Stimulated activated CD4-positive, alpha-beta T cell treated with anti-CD3 and anti-CD28 coated beads, TNF-alpha, amount 100 ng/mL, for 24 hours (primary cell): Measurements from ENCODE around the gene PAGR1.
"Not testable (repeated sequence)": the region's sequence is repeated elsewhere in the genome, so short reads cannot be mapped to it uniquely, and the experiment has no call there.

Source experiments
- DNase-seq, 3 experiments: peaks; one replicate each; pipeline ENCODE4 v3.0.0-alpha.2; 2020; ENCODE audit warnings: low read depth in 3 of 3

PAGR1 gene

DNA sequence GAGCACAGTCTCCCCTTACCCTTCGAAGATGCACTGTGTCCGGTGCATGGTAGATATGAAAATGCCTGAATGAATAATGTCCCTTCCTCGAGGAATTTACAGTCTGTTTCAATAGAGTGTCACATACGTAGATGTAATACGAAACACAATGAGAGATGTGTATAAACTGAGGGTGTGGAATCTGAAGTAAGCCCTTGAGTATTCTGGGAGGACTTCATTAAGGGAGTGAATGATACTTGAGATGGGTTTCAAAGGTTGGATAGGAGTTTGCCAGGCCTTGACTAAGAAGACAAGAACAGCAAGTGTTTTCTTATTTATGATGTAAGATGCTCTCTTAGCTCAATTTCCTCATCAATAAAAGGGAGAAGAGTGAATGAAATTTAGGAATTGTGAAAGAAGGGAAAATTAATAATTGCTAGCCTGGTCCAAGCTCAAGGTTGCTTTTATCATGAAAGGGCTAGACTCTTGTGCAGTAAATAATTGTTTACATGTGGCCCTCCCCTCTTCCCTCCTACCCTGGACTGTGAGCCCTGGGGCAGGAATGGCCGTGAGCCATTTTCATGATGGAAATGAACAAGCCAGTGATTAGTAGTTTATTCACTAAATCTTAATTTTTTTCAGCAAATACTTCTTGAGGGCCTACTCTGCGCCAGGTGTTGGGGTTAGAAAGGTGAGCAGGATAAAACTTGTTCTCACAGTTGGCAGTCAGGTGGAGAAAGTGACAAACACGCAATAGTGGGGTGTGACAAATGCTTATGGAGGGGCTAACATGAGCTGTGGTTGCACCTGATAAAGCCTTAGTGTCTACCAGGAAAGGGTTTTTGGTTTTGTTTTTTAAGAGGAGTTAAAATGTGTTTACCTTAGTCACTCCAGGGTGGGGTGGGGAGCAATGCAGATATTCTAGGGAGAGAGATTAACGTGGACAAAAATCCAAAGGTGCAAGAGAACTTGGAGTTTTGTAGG lies 23.8 kb upstream of the PAGR1 start:
- DNase-seq = no peak

DNA sequence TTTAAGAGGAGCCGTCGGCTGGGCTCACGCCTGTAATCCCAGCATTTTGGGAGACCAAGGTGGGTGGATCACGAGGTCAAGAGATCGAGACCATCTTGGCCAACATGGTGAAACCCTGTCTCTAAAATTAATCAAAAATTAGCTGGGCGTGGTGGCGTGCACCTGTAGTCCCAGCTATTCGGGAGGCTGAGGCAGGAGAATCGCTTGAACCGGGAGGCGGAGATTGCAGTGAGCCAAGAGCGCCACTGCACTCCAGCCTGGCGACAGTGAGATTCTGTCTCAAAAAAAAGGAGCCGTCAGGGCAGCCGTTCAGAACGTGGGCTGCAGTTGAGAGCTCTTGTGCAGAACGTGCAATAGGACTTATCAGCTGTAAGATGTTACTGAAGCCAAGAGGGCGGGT lies 22.8 kb upstream of the PAGR1 start:
- DNase-seq = not testable (repeated sequence)

DNA sequence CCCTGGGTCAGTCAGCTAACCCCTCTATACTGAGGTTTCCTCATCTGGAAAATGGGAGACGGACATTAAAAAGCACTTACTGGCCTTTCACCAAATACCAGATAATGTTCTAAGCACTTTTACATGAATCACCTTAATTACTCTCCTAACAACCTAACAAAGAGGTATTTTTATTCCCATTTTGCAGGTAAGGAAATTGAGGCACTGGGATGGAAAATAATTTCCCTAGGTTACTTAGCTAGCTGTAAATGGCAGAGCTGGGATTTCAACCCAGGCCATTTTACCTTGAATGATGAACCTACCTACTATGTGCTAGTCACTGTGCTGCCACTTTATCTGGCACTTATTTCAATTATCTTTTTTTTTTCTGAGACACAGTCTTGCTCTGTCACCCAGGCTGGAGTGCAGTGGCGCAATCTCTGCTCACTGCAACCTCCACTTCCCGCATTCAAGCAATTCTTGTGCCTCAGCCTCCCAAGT lies 21.7 kb upstream of the PAGR1 start:
- DNase-seq = no peak

DNA sequence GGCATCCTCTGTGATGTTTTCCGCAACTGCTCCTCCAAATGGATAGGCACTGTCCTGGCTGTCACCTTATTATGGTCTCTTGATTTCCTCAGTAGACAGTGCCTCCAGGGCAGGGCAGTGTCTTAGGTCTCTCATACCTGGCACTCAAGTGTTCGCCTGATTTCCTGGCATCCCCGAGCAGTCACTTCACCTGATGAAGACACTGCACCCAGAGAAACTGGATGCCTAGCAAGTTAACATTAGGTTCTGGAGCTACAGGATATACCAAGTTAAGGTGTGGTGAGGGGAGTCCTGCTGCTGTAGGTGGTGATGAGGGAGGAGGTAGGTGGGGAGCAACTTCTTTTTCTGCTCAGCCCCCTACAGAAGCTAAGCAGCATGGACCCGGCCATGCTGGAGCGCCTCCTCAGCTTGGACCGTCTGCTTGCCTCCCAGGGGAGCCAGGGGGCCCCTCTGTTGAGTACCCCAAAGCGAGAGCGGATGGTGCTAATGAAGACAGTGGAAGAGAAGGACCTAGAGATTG lies 13.5 kb upstream of the PAGR1 start:
- DNase-seq = no peak

DNA sequence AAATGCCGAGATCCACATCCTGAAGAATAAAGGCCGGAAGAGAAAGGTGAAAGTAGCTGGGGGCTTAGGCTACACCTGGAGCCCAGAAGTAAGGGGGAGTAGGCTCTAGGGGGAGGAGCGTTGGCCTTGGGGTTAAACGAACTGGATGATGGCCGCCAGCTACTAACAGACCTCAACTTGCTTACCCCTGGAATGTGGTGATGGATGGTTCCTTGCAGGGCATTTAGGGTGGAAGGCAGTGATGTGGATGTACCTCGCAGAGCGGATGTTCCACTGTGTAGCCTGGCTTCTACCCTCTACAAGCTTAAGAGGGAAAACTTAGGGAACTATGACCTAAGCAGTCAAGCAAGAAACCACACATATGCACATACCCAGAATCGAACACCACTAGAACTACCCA lies 11.9 kb upstream of the PAGR1 start:
- DNase-seq = no peak

DNA sequence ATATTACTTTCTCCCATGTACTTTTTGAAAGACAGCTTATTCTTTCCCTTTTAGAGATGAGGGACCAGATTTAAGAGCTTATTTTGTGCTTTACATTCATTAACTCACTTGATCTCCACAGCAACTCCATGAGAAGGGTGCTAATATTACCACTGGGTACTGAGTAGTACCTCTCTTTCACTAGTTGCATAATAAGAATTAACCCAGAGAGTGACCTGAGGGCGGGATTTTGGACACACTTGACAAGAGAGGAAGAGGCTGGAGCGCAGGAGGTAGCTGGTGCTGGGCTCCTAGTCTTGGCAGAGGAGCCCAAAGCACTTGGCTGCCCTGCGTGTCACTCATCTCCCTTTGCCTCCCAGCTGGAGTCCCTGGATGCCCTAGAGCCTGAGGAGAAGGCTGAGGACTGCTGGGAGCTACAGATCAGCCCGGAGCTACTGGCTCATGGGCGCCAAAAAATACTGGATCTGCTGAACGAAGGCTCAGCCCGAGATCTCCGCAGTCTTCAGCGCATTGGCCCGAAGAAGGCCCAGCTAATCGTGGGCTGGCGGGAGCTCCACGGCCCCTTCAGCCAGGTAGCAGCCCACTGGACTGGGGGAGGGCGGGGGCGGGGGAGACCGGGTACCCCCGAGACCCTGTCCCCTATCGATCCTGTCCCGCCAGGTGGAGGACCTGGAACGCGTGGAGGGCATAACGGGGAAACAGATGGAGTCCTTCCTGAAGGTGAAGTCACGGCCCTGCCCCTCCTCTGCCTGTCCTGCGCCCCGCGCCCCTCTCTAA lies 11.3 kb upstream of the PAGR1 start:
- no peak for DNase-seq

DNA sequence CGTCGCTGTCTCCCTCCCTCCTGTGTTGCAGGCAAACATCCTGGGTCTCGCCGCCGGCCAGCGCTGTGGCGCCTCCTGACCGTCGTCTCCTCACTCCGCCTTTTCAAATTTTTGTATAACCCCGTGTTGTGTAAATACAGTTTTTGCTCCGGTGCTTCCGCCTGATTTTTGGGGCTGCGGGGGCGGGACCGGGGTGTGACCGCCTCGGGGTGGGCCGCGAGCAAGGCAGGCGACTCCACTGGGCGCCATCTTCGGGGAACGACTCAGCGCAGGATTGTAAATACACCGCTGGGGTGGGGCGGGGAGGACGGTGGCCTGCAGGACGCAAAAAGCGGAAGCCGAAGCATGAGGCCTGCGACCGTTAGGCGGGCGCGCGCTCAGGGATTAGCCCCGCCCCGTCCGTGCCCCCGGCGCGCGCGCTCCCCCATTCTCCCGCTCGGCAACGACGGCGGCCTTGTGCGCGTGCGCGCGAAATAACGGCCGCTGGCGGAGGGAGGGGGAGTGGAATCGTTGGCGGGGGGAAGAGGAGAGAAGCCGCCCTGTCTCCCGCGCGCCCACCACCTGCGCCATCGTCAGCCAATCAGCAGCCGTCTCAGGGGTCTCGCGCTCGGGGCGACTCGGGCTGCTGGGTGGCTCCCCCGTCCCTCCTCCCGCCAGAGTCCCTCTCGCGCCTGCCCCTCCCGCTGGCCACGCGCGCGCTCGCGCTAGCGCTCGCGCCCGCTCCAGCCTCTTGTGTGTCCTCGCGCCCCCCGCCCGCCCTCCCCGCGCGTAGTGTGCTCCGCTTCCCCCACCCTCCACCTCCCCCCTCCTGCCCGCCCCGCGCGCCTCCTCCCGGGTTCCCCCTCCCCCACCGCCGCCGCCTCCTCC lies 10.5 kb upstream of the PAGR1 start:
- DNase-seq = peak; percentile 93 to 98 (median 93)

DNA sequence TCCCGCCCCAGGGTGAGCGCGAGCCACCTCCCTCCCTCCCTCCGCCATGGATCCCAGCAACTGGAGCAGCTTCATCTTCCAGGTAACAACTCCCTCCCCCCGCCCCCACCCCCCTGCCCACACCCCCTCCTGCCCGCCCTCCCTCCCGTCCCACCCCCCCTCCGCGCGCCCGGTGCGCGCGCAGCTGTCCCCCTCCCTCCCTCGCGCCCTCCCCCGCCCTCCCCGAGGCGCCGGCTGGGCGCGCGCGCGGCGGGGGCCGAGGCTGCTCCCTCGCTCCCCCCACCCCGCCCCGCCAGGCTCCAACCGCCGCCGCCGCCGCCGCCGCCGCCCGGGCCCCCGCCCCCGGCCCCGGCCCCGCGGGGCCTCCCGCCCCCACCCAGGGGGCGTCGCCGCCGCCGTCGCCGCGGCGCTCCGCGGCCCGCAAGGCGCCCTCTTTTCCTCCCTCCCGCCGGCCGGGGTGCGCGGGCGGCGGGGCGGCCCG lies 9.8 kb upstream of the PAGR1 start, which contains the start of gene MAZ:
TSS of gene MAZ (plus strand) at position 431 of the 481 bp plus-strand sequence. CDS start 173 bp downstream, outside the sequence.
- peak in 2 of 3 experiments; percentile 63 to 75 for DNase-seq

DNA sequence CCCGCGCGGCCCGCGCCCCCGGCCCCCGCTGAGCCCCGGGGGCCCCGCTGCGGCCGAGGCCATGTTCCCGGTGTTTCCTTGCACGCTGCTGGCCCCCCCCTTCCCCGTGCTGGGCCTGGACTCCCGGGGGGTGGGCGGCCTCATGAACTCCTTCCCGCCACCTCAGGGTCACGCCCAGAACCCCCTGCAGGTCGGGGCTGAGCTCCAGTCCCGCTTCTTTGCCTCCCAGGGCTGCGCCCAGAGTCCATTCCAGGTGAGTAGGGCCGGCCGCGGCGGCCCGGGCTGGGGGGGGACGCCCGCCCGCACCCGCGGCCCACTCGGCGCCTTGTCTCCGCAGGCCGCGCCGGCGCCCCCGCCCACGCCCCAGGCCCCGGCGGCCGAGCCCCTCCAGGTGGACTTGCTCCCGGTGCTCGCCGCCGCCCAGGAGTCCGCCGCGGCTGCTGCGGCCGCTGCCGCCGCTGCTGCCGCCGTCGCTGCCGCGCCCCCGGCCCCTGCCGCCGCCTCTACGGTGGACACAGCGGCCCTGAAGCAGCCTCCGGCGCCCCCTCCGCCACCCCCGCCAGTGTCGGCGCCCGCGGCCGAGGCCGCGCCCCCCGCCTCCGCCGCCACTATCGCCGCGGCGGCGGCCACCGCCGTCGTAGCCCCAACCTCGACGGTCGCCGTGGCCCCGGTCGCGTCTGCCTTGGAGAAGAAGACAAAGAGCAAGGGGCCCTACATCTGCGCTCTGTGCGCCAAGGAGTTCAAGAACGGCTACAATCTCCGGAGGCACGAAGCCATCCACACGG lies 9.1 kb upstream of the PAGR1 start:
- DNase-seq = peak in 2 of 3 experiments; percentile 32 to 71

DNA sequence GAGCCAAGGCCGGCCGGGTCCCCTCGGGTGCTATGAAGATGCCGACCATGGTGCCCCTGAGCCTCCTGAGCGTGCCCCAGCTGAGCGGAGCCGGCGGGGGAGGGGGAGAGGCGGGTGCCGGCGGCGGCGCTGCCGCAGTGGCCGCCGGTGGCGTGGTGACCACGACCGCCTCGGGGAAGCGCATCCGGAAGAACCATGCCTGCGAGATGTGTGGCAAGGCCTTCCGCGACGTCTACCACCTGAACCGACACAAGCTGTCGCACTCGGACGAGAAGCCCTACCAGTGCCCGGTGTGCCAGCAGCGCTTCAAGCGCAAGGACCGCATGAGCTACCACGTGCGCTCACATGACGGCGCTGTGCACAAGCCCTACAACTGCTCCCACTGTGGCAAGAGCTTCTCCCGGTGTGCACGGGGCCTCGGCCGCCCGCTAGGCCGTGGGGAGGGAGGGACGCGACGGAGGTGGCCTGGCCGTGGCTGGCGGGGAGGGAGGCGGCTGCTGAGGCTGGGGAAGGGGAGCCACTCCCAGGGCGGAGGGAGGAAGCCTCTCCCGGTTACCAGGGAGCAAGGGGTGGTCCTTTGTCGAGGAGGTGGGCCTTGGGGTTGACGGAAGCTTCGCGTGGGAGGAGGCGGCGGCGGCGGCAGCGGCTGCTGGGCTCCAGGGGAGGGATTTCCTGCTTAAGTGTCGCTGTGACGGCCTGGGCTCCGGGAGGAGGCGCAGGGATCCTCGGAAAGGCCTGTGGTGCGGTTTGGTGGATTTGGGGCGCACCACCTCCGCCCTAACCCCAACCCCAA lies 8.3 kb upstream of the PAGR1 start:
- peak; percentile 78 to 90 (median 78) for DNase-seq

DNA sequence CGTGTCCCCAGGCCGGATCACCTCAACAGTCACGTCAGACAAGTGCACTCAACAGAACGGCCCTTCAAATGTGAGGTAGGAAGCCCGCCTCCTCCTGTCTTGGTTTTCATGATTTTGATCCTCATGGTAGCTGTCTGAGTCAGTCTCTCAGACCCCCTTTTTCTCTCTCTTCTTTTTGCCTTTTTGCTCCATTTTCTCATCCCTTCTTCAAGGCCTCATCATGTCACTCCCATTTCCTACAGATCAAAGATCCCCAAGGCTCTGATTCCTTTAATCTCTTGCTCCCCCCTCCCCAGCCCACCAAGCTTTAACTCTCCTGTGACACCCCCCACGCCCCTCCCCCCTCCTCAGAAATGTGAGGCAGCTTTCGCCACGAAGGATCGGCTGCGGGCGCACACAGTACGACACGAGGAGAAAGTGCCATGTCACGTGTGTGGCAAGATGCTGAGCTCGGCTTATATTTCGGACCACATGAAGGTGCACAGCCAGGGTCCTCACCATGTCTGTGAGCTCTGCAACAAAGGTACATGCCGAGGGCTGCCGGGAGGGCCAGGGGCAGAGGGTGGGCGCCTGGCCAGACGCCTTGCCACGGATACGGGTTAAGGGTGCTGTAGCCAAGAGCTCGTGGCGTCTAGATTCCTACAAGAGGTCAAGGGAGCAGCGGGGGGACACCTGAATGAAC lies 7.6 kb upstream of the PAGR1 start:
- peak in 2 of 3 experiments; percentile 19 to 47 for DNase-seq

DNA sequence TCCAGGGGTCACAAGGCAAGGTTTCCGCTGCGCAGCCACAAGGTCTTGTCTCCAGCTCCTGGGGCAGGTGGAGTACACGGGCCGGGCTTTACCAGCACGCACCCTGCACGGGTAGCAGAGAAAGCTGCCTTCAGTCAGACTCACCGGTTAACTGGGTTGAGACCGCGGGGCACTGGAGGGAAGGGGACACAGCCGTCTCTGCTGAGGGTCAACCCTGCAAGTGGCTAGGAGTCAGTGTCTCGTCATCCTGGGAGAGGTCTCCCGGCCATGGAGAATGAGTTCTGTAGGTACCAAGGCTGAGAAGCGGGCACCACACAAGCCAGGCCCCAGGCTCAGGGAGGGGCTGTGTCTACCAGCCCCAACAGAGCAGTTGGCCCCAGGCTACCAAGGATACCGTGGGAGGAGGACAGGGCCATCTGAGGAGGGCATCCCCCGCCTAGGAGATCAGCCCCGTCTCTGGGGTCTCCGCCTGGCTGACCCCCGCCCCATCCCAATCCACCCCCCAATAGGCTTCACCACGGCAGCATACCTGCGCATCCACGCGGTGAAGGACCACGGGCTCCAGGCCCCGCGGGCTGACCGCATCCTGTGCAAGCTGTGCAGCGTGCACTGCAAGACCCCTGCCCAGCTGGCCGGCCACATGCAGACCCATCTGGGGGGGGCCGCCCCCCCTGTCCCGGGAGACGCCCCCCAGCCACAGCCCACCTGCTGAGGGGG lies 6.8 kb upstream of the PAGR1 start:
- no peak for DNase-seq

DNA sequence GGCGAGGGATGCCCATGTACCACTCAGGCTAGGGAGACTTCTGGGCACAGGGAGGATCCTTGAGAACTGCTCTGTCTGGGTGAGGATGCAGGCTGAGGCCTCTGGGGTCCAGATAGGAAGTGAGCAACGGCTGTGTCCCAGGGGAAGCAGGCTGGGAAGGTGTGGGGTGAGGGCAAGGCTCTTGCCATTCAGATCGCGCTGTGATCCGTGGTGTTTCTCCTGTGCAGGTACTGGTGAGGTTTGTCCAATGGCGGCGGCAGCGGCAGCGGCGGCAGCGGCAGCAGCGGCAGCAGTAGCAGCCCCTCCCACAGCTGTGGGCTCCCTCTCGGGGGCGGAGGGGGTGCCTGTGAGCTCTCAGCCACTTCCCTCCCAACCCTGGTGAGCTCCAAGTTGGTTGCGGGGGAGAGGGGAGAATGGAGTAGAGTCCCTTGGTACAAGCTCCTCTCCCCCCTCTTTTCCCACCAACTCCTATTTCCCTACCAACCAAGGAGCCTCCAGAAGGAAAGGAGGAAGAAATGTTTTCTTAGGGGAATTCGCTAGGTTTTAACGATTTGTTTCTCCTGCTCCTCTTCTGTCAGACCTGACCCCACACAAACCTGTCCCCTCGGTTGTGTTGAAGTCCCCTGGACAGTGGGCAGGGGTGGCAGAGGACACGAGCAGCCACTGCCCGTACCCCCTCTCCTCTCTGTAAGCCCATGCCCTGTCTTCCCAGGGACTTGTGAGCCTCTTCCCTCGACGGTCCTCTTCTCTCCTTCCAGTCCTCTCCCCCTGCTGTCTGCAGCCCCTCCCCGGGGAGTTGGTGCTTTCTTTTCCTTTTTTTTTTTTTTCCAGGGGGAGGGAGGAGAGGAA lies 5.9 kb upstream of the PAGR1 start:
- DNase-seq = peak in 1 of 3 experiments; percentile 42

DNA sequence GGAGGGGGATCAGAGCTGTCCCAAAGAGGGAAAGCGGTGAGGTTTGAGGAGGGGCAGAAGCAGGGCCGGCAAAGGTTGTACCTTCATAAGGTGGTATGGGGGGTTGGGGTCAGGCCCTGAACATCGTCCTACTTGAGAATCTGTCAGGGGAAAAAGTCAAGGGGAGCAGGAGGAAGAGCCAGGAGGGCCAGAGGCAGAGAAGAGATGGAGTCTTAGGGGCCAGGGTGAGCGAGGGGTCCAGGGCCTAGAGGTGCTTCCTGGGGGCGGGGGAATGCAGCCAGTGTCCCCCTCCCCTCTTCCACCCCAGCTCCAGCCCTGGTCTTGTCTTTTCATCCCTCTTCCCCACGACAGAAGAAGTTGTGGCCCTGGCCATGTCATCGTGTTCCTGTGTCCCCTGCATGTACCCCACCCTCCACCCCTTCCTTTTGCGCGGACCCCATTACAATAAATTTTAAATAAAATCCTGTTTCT lies 5.2 kb upstream of the PAGR1 start:
- no peak for DNase-seq

DNA sequence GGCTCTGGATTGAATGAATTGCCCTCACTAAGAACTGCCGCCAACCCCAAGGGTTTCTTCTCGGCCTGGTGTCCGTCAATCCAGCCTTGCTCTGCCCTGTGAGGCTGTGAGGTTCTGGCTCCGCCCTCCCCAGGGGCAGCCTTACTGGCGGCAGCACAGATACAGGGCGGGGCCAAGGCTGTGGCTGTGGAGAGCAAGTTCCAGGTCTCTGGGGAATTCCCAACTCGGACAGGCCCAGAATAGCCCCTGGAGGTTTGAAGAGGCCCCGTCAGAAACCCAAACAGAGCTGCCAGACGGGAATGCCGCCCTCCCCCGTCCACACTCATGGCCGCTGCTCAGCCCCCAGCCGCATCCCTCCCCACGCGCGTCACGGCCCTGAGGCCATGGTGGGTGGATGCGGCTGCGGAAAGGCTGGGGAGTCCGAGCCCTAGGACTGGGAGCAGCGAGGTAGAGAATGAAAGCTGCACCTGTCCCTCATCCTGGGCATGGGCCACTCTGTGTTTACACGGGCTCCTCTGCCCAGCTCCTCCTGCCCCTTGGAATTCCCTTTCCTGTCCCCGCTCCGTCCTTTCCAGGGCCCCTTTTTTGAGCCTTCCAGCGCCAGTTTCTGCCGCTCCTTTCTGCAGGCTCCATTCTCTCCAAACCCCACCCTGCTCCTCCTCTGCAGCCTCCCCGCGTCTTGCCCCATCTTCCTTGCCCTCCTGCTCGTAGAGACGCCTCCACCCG lies 4.6 kb upstream of the PAGR1 start:
- peak in 2 of 3 experiments; percentile 43 to 84 for DNase-seq
